ENCODE results near the gene CST6. TPM values are rescaled to one million over a fixed set of nuclear protein-coding genes. Genes with fewer than 3 reads are reported as not detected.

The CST6 gene
- total and polyA plus RNA-seq, 2 donors (not counting 1 experiment from before 2014, with no cell fraction given): 0.76 to 11.1 TPM

- Histone ChIP-seq H2AFZ (ENCODE audit: low read length) (no peak overlapping the region), H3K4me1 (ENCODE audit: control insufficient read depth, extremely low read depth, insufficient read depth, low read length) (peaks cover 5% of the 10 kb centered on the region), H3K79me2 (ENCODE audit: control insufficient read depth, insufficient read depth, low read length) (no peaks in the 10 kb centered on the region), H3K9ac (ENCODE audit: insufficient read depth, low read length) (no peak overlapping the region), H3K9me3 (ENCODE audit: control insufficient read depth, insufficient read depth, low read depth, low read length) (no peaks in the 10 kb centered on the region), H3K4me2 (ENCODE audit: extremely low read depth, insufficient read depth, low read length) (no peak overlapping the region), H3K27ac (ENCODE audit: insufficient read depth, low read length) (no peak overlapping the region), H3K27me3 (ENCODE audit: control insufficient read depth, insufficient read depth, low read length) (peaks cover 7% of the 10 kb centered on the region), H3K4me3 (replicated peaks in 1 of 4; ENCODE audit: control extremely low read depth in 1 of 4, insufficient read depth in 1 of 4, low read depth in 3 of 4, low read length in 4 of 4) (no peak overlapping the region), H3K36me3 (ENCODE audit: control insufficient read depth, insufficient read depth, low read length) (no peaks in the 10 kb centered on the region), H4K20me1 (ENCODE audit: control insufficient read depth, extremely low read depth, insufficient read depth, low read length) (no peaks in the 10 kb centered on the region)
- TF ChIP-seq, protein P1, sequence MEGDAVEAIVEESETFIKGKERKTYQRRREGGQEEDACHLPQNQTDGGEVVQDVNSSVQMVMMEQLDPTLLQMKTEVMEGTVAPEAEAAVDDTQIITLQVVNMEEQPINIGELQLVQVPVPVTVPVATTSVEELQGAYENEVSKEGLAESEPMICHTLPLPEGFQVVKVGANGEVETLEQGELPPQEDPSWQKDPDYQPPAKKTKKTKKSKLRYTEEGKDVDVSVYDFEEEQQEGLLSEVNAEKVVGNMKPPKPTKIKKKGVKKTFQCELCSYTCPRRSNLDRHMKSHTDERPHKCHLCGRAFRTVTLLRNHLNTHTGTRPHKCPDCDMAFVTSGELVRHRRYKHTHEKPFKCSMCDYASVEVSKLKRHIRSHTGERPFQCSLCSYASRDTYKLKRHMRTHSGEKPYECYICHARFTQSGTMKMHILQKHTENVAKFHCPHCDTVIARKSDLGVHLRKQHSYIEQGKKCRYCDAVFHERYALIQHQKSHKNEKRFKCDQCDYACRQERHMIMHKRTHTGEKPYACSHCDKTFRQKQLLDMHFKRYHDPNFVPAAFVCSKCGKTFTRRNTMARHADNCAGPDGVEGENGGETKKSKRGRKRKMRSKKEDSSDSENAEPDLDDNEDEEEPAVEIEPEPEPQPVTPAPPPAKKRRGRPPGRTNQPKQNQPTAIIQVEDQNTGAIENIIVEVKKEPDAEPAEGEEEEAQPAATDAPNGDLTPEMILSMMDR (conservative IDR thresholded peaks at IDR 0.05 in 1 of 2, IDR thresholded peaks at IDR 0.05 in 1 of 2; ENCODE audit: low read depth in 1 of 2, low read length in 2 of 2): no peak
- TF ChIP-seq EZH2 (IDR thresholded peaks at IDR 0.05; ENCODE audit: low read length, missing control alignments): no peak
- DNase-seq (ENCODE audit: low read depth in 2 of 2): no peak
Measured at GRCh38 chr11:66015936-66016792, 4.4 kb downstream of the CST6 start.

DNA sequence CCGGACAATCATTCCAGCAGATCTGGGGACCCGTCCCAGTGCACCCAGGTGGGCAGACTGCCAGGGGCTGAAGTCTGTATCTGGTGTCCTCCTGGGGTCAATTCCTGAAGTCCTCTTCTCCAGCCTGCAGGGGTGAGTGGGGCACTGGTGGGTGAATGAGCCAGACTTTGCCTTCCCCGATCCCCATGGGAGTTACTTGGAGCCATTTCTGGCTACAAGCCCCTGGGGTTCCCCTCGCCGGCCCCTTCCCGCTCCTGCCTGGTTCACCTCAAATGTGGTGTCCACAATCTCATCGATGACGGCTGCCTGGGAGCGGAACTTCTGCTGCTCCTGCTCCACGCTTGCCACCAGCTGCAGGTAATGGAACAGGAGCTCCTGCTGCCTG, 5.0 kb downstream of the CST6 start:
- Histone ChIP-seq H3K27me3 (ENCODE audit: control insufficient read depth, insufficient read depth, low read length) (peaks cover 2% of the 10 kb centered on the region), H3K79me2 (ENCODE audit: control insufficient read depth, insufficient read depth, low read length) (no peaks in the 10 kb centered on the region), H2AFZ (ENCODE audit: low read length) (no peak overlapping the region), H3K4me1 (ENCODE audit: control insufficient read depth, extremely low read depth, insufficient read depth, low read length) (peaks cover 8% of the 10 kb centered on the region), H3K4me2 (ENCODE audit: extremely low read depth, insufficient read depth, low read length) (no peak overlapping the region), H4K20me1 (ENCODE audit: control insufficient read depth, extremely low read depth, insufficient read depth, low read length) (no peaks in the 10 kb centered on the region), H3K36me3 (ENCODE audit: control insufficient read depth, insufficient read depth, low read length) (no peaks in the 10 kb centered on the region), H3K9me3 (ENCODE audit: control insufficient read depth, insufficient read depth, low read depth, low read length) (no peaks in the 10 kb centered on the region), H3K4me3 (replicated peaks in 1 of 4; ENCODE audit: control extremely low read depth in 1 of 4, insufficient read depth in 1 of 4, low read depth in 3 of 4, low read length in 4 of 4) (no peak overlapping the region), H3K9ac (ENCODE audit: insufficient read depth, low read length) (no peak overlapping the region), H3K27ac (ENCODE audit: insufficient read depth, low read length) (no peak overlapping the region)
- TF ChIP-seq EZH2 (IDR thresholded peaks at IDR 0.05; ENCODE audit: low read length, missing control alignments): no peak
- TF ChIP-seq, protein P1 (conservative IDR thresholded peaks at IDR 0.05 in 1 of 2, IDR thresholded peaks at IDR 0.05 in 1 of 2; ENCODE audit: low read depth in 1 of 2, low read length in 2 of 2): no peak
- no peak for DNase-seq (ENCODE audit: low read depth in 2 of 2)

DNA sequence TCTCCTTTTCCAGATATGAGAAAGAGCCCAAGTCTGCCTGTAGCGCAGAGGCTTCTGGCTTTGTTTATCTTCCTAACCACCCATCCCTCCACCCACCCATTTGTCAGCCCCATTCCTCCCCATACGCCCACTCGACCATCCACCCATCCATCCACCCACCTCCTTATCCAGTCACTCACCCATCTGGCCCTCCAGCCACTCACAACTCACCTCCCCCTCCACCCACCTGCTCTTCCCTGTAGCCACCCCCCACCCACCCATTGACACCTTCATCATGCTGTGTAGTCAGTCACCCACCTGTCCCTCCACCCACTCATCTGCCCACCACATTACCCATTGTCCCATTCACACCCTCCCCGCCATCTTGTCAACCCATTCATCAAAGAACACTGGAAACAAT, 5.5 kb downstream of the CST6 start:
- Histone ChIP-seq H3K4me1 (ENCODE audit: control insufficient read depth, extremely low read depth, insufficient read depth, low read length) (peaks cover 8% of the 10 kb centered on the region), H3K36me3 (ENCODE audit: control insufficient read depth, insufficient read depth, low read length) (no peaks in the 10 kb centered on the region), H2AFZ (ENCODE audit: low read length) (no peak overlapping the region), H3K4me2 (ENCODE audit: extremely low read depth, insufficient read depth, low read length) (no peak overlapping the region), H3K27ac (ENCODE audit: insufficient read depth, low read length) (no peak overlapping the region), H3K9me3 (ENCODE audit: control insufficient read depth, insufficient read depth, low read depth, low read length) (no peaks in the 10 kb centered on the region), H3K79me2 (ENCODE audit: control insufficient read depth, insufficient read depth, low read length) (no peaks in the 10 kb centered on the region), H3K9ac (ENCODE audit: insufficient read depth, low read length) (no peak overlapping the region), H3K4me3 (replicated peaks in 1 of 4; ENCODE audit: control extremely low read depth in 1 of 4, insufficient read depth in 1 of 4, low read depth in 3 of 4, low read length in 4 of 4) (no peak overlapping the region), H3K27me3 (ENCODE audit: control insufficient read depth, insufficient read depth, low read length) (peaks cover 2% of the 10 kb centered on the region), H4K20me1 (ENCODE audit: control insufficient read depth, extremely low read depth, insufficient read depth, low read length) (no peaks in the 10 kb centered on the region)
- DNase-seq (ENCODE audit: low read depth in 2 of 2): no peak
- TF ChIP-seq, protein P1 (conservative IDR thresholded peaks at IDR 0.05 in 1 of 2, IDR thresholded peaks at IDR 0.05 in 1 of 2; ENCODE audit: low read depth in 1 of 2, low read length in 2 of 2): no peak
- no peak for TF ChIP-seq EZH2 (IDR thresholded peaks at IDR 0.05; ENCODE audit: low read length, missing control alignments)
